Duodenal mucosa (tissue), 2 donors: ENCODE data around the gene CASQ2.

Experiments used
- H3K27ac ChIP-seq: one replicate; pipeline ENCODE4 v1.7.0; 2013; ENCODE audit warnings: low read depth, low read length
- H3K27me3 ChIP-seq, 2 donors: one replicate each; pipeline ENCODE4 v1.7.0; 2013; ENCODE audit warnings: low read length in 2 of 2, control low read depth in 1 of 2; ENCODE audit not compliant: insufficient read depth in 2 of 2, control insufficient read depth in 1 of 2
- H3K36me3 ChIP-seq, 2 donors: one replicate each; pipeline ENCODE4 v1.7.0; 2013; ENCODE audit warnings: low read length in 2 of 2, control low read depth in 1 of 2; ENCODE audit not compliant: insufficient read depth in 2 of 2, control insufficient read depth in 1 of 2
- H3K4me1 ChIP-seq, 2 donors: one replicate each; pipeline ENCODE4 v1.7.0; 2013; ENCODE audit warnings: low read length in 2 of 2, control low read depth in 1 of 2; ENCODE audit not compliant: insufficient read depth in 2 of 2, control insufficient read depth in 1 of 2
- H3K4me3 ChIP-seq, 2 donors: one replicate each; pipeline ENCODE4 v1.7.0; 2013; ENCODE audit warnings: low read length in 2 of 2, low read depth in 1 of 2
- H3K9ac ChIP-seq, 2 donors: one replicate each; pipeline ENCODE4 v1.7.0; 2013; ENCODE audit warnings: low read length in 2 of 2, low read depth in 1 of 2
- H3K9me3 ChIP-seq, 2 donors: one replicate each; pipeline ENCODE4 v1.7.0; 2013; ENCODE audit warnings: low read length in 2 of 2, control low read depth in 1 of 2; ENCODE audit not compliant: control insufficient read depth in 1 of 2

CASQ2 gene

GRCh38 chr1:115669886-115670285, 98.6 kb downstream of the CASQ2 start:
- no peaks in the 10 kb centered on the region for H3K9me3 ChIP-seq
- peaks cover 17 to 21% of the 10 kb centered on the region in 2 donors for H3K4me1 ChIP-seq
- no peak overlapping the region for H3K27ac ChIP-seq
- no peak overlapping the region for H3K4me3 ChIP-seq
- peaks cover 0 to 21% of the 10 kb centered on the region in 2 donors for H3K36me3 ChIP-seq
- no peak overlapping the region for H3K9ac ChIP-seq
- H3K27me3 ChIP-seq, result no peaks in the 10 kb centered on the region

- H3K4me1 ChIP-seq, result peaks cover 17 to 21% of the 10 kb centered on the region in 2 donors
- H3K36me3 ChIP-seq, result peaks cover 6 to 28% of the 10 kb centered on the region in 2 donors
- no peaks in the 10 kb centered on the region for H3K27me3 ChIP-seq
- no peak overlapping the region for H3K27ac ChIP-seq
- H3K9ac ChIP-seq, result no peak overlapping the region
- H3K9me3 ChIP-seq, result no peaks in the 10 kb centered on the region
- no peak overlapping the region for H3K4me3 ChIP-seq
Measured at GRCh38 chr1:115669002-115669673, 99.4 kb downstream of the CASQ2 start.

GRCh38 chr1:115668579-115668978, 99.9 kb downstream of the CASQ2 start:
- Histone ChIP-seq H3K4me1 (peaks cover 17 to 21% of the 10 kb centered on the region in 2 donors), H3K36me3 (peaks cover 10 to 33% of the 10 kb centered on the region in 2 donors), H3K27ac (no peak overlapping the region), H3K27me3 (no peaks in the 10 kb centered on the region), H3K4me3 (no peak overlapping the region), H3K9ac (no peak overlapping the region), H3K9me3 (no peaks in the 10 kb centered on the region)

DNA sequence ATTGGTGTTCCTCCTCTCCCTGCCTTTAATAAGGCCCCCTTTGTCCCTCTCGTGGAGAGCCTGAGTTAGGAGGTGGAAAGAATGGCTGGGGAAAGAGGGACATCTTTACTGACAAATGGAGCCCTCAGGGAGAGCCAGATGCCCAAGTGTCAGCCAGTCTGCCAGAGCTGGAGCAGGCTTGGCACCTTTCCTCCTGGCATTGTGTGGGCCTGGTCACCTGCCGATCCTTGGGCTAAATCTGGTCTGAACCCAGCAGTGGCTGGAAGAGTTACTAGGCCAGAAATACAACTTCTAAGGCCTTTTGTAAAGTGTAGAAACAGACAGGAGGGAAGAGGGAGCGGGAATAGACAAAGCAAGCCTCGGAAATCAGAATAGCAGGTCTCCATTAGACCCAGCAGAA, 101.8 kb downstream of the CASQ2 start:
- no peaks in the 10 kb centered on the region for H3K9me3 ChIP-seq
- H3K4me3 ChIP-seq, result no peak overlapping the region
- no peaks in the 10 kb centered on the region for H3K27me3 ChIP-seq
- H3K27ac ChIP-seq, result no peak overlapping the region
- H3K4me1 ChIP-seq, result peaks cover 17 to 18% of the 10 kb centered on the region in 2 donors
- H3K36me3 ChIP-seq, result peaks cover 14 to 39% of the 10 kb centered on the region in 2 donors
- no peak overlapping the region for H3K9ac ChIP-seq

GRCh38 chr1:115666206-115666605, 102.3 kb downstream of the CASQ2 start:
- Histone ChIP-seq H3K27me3 (no peaks in the 10 kb centered on the region), H3K27ac (no peak overlapping the region), H3K9ac (no peak overlapping the region), H3K4me3 (no peak overlapping the region), H3K4me1 (peaks cover 14 to 15% of the 10 kb centered on the region in 2 donors), H3K36me3 (peaks cover 14 to 39% of the 10 kb centered on the region in 2 donors), H3K9me3 (no peaks in the 10 kb centered on the region)

DNA sequence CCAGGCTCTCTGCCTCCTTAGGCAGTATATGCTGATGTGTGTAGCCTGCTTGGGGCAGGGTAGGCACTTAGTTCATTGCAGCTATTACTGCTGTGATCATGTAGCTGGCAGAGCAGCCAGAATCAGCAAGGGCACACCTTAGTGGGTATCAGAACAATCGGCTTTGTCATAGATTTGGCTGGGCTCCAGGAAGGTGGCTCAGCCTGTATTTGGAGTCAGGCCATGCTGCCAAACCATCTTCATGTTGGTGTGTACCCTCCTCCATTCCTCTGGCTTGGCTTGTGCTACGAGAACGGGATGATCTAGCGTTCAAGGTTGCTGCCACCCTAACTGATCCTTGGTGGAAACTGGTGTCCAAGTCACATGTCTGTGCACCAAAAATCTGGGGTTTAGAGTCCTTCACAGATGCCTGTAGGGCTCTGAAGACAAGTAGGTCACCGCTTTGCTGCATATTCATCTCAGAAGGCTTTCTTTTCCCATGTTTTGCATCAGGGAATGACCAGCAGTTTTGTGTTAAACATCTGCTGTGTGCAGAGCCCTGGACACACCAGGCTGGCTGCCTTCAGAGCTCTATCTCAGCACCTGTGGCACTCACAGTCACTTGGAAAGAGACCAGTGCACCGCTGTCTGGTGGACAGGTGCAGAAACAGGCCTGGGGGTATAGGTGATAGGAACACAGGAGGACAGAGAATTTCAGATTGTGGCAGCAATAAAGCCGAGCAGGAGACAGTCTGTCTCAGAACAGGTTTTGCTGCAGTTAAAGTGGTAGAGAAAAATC, 103.0 kb downstream of the CASQ2 start:
- H3K36me3 ChIP-seq, result peaks cover 14 to 44% of the 10 kb centered on the region in 2 donors
- no peak overlapping the region for H3K9ac ChIP-seq

DNA sequence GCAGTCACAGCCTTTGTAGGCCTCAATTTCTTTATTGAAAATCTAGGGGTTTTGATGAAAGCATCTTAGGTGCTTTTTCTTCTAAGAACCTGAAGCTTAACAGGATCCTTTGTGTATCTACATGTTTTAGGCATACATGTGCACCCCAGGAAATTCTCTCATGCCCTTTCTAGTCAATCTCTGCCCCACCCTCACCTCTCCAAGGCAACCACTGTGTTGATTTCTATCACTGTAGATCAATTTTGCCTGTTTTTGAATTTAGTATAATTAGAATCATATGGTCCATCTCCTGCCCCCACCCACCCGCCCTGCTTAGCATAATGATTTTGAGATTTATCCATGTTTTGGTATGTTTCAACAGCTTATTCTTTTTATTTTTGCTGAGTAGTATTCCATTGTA, 107.4 kb downstream of the CASQ2 start:
- H3K9ac ChIP-seq, result no peak overlapping the region
- H3K4me3 ChIP-seq, result no peak overlapping the region
- no peak overlapping the region for H3K27ac ChIP-seq
- H3K27me3 ChIP-seq, result no peaks in the 10 kb centered on the region
- H3K9me3 ChIP-seq, result no peaks in the 10 kb centered on the region
- H3K4me1 ChIP-seq, result no peaks in the 10 kb centered on the region
- H3K36me3 ChIP-seq, result peaks cover 14 to 53% of the 10 kb centered on the region in 2 donors

More for the DNA sequence above, 103.0 kb downstream of the CASQ2 start:
- Histone ChIP-seq H3K27ac (no peak overlapping the region), H3K27me3 (no peaks in the 10 kb centered on the region), H3K4me1 (peaks cover 7 to 8% of the 10 kb centered on the region in 2 donors), H3K4me3 (no peak overlapping the region), H3K9me3 (no peaks in the 10 kb centered on the region)

- Histone ChIP-seq H3K36me3 (peaks cover 14 to 49% of the 10 kb centered on the region in 2 donors), H3K9me3 (no peaks in the 10 kb centered on the region), H3K9ac (no peak overlapping the region), H3K4me1 (no peaks in the 10 kb centered on the region), H3K27me3 (no peaks in the 10 kb centered on the region), H3K4me3 (no peak overlapping the region), H3K27ac (no peak overlapping the region)
Measured at GRCh38 chr1:115660151-115660550, 108.4 kb downstream of the CASQ2 start.

- H3K9ac ChIP-seq, result no peak overlapping the region
- peaks cover 4 to 40% of the 10 kb centered on the region in 2 donors for H3K36me3 ChIP-seq
- H3K27ac ChIP-seq, result no peak overlapping the region
- no peaks in the 10 kb centered on the region for H3K27me3 ChIP-seq
- H3K4me1 ChIP-seq, result no peaks in the 10 kb centered on the region
- H3K9me3 ChIP-seq, result no peaks in the 10 kb centered on the region
- no peak overlapping the region for H3K4me3 ChIP-seq
Measured at GRCh38 chr1:115658646-115659045, 109.9 kb downstream of the CASQ2 start.

DNA sequence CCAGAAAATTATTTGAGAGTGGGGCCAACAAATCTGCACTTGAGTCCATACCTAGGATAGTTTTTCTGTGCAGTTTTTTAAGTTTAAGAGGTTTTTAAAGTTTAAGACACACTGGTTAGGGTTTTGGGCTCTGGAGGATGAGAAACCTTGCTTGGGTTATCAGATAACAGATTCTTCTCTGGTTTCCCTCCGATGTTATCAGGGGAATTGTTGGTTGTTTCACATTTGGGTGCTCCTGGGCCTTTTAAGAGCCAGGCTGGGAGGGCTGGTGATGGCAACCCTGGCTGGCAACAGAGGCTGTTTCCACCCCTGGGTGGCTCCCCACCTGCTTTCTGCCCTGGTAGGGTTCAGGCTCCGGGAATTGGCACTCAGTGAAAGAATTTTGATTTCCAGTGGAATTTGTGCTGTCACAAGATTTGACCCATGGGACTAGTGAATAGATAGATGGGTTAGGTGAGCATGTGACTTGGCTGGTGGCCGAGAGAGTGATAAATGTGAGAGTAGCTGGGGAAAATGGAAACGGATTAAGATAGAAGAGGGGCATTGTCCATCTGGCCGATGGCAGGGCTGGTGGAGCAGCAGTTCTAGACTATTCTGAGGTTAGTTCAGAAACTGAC, 111.9 kb downstream of the CASQ2 start:
- Histone ChIP-seq H3K4me3 (no peak overlapping the region), H3K36me3 (peaks cover 0 to 46% of the 10 kb centered on the region in 2 donors), H3K9me3 (no peaks in the 10 kb centered on the region), H3K27ac (no peak overlapping the region), H3K4me1 (no peaks in the 10 kb centered on the region), H3K9ac (no peak overlapping the region), H3K27me3 (no peaks in the 10 kb centered on the region)
